Endodermal cell (in vitro differentiated cells): ENCODE data around the gene ORC6. TPM values are rescaled to one million over a fixed set of nuclear protein-coding genes. Genes with fewer than 3 reads are reported as not detected.
A peak's percentile ranks its signal among the peaks of the same experiment; 100 is the strongest.

Experiments used
- DNase-seq: peaks from one replicate; pipeline ENCODE4 v3.0.0-alpha.2; 2017
- H3K27ac ChIP-seq: 2 replicates; pipeline ENCODE4 v1.5.1; 2013; ENCODE audit warnings: mild to moderate bottlenecking, low read depth, low read length, moderate library complexity
- H3K27me3 ChIP-seq: 2 replicates; pipeline ENCODE4 v1.6.1; 2013; ENCODE audit warnings: mild to moderate bottlenecking, low read length, moderate library complexity; ENCODE audit not compliant: insufficient read depth, control insufficient read depth, poor library complexity, severe bottlenecking
- H3K36me3 ChIP-seq: 2 replicates; pipeline ENCODE4 v1.7.0; 2013; ENCODE audit warnings: mild to moderate bottlenecking, low read length, moderate library complexity; ENCODE audit not compliant: control insufficient read depth, insufficient read depth
- H3K4me1 ChIP-seq: one replicate; pipeline ENCODE4 v1.7.0; 2013; ENCODE audit warnings: low read length; ENCODE audit not compliant: control insufficient read depth, insufficient read depth
- H3K4me3 ChIP-seq: 2 replicates; pipeline ENCODE4 v1.5.1; 2013; ENCODE audit warnings: mild to moderate bottlenecking, low read length, moderate library complexity
- H3K9ac ChIP-seq: 2 replicates; pipeline ENCODE4 v1.6.1; 2013; ENCODE audit warnings: mild to moderate bottlenecking, low read length, moderate library complexity; ENCODE audit not compliant: poor library complexity, severe bottlenecking; ENCODE audit errors: extremely low read depth
- H3K9me3 ChIP-seq: 2 replicates; pipeline ENCODE4 v1.6.1; 2013; ENCODE audit warnings: mild to moderate bottlenecking, low read length, moderate library complexity; ENCODE audit not compliant: control insufficient read depth
- H3K27ac Mint-ChIP-seq: 2 replicates; pipeline ENCODE4 v1.8.0; 2020; ENCODE audit warnings: mixed read lengths
- H3K27me3 Mint-ChIP-seq: 2 replicates; pipeline ENCODE4 v1.8.0; 2021; ENCODE audit warnings: mild to moderate bottlenecking, mixed read lengths; ENCODE audit not compliant: insufficient read depth
- H3K36me3 Mint-ChIP-seq: 2 replicates; pipeline ENCODE4 v1.8.0; 2020; ENCODE audit warnings: low read depth, mixed read lengths
- H3K4me1 Mint-ChIP-seq: 2 replicates; pipeline ENCODE4 v1.8.0; 2020; ENCODE audit warnings: mixed read lengths
- H3K4me3 Mint-ChIP-seq: 2 replicates; pipeline ENCODE4 v1.8.0; 2020; ENCODE audit warnings: mild to moderate bottlenecking, moderate library complexity, mixed read lengths
- H3K9me3 Mint-ChIP-seq: 2 replicates; pipeline ENCODE4 v1.8.0; 2020; ENCODE audit warnings: mild to moderate bottlenecking, mixed read lengths
- WGBS, 2 experiments: methylation state at CpG; one replicate each; pipeline versions ENCODE4 v1.1.5 to v1.1.7; 2013; ENCODE audit warnings: missing lambda C conversion rate in 2 of 2, mixed read lengths in 1 of 2; ENCODE audit not compliant: insufficient coverage in 1 of 2, insufficient read length in 1 of 2; 5-methylcytosine and 5-hydroxymethylcytosine counted together
- total RNA-seq, 2 donors: library from RNA; stranded (reverse); fragmentation: NEBNext Ultra II Directional in 1 of 2; extraction: Animal tissue kit (Norgen Biotek cat#: 25700) in 1 of 2; gene quantifications; 2 replicates in 1 of 2; 3 replicates in 1 of 2; pipeline ENCODE4 v1.2.1, GENCODE V29; 2021
- TF ChIP-seq, protein P1 (sequence below): fragments of 200-600 bp; sonication (generic); conservative IDR thresholded peaks from 2 replicates; pipeline ENCODE4 v1.5.0; 2021; ENCODE audit warnings: antibody characterized with exemption, mild to moderate bottlenecking

The ORC6 gene
- total RNA-seq, 2 donors from 2014 or later, result 94.9 to 128 TPM

DNA sequence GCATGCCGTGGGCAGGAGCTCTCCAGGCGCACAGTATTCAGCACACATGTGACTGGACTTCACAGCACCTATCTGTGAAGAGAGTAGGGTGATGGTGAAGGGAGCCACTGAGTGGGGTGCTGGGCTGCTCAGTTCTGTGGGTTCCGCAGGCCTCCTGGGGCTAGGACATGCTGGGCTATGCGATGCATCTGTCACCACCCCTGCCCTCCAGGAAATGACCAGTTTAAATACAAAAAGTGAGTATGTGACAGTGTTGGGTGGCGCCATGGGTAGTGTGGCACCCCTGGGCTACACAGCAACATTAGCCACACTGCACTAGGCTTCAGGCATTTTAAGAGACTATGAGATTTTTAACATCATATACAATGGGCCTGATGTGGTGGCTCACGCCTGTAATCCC lies 30.1 kb downstream of the ORC6 start:
- TF ChIP-seq, protein P1, sequence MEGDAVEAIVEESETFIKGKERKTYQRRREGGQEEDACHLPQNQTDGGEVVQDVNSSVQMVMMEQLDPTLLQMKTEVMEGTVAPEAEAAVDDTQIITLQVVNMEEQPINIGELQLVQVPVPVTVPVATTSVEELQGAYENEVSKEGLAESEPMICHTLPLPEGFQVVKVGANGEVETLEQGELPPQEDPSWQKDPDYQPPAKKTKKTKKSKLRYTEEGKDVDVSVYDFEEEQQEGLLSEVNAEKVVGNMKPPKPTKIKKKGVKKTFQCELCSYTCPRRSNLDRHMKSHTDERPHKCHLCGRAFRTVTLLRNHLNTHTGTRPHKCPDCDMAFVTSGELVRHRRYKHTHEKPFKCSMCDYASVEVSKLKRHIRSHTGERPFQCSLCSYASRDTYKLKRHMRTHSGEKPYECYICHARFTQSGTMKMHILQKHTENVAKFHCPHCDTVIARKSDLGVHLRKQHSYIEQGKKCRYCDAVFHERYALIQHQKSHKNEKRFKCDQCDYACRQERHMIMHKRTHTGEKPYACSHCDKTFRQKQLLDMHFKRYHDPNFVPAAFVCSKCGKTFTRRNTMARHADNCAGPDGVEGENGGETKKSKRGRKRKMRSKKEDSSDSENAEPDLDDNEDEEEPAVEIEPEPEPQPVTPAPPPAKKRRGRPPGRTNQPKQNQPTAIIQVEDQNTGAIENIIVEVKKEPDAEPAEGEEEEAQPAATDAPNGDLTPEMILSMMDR, result no peak
- H3K4me3 ChIP-seq, result no peak overlapping the region
- Mint-ChIP-seq H3K4me3 (no peak overlapping the region), H3K27ac (no peak overlapping the region), H3K27me3 (no peaks in the 10 kb centered on the region), H3K9me3 (peaks cover 12% of the 10 kb centered on the region), H3K4me1 (no peaks in the 10 kb centered on the region), H3K36me3 (peaks cover 3% of the 10 kb centered on the region)
- DNase-seq, result no peak
- H3K9me3 ChIP-seq, result peaks cover 9% of the 10 kb centered on the region
- H3K27ac ChIP-seq, result no peak overlapping the region
- no peaks in the 10 kb centered on the region for H3K27me3 ChIP-seq
- WGBS, 2 experiments, result 84 to 86% methylated on average over 1 to 6 of the region's 6 CpGs
- no peaks in the 10 kb centered on the region for H3K4me1 ChIP-seq
- H3K36me3 ChIP-seq, result no peaks in the 10 kb centered on the region
- H3K9ac ChIP-seq, result no peak overlapping the region

DNA sequence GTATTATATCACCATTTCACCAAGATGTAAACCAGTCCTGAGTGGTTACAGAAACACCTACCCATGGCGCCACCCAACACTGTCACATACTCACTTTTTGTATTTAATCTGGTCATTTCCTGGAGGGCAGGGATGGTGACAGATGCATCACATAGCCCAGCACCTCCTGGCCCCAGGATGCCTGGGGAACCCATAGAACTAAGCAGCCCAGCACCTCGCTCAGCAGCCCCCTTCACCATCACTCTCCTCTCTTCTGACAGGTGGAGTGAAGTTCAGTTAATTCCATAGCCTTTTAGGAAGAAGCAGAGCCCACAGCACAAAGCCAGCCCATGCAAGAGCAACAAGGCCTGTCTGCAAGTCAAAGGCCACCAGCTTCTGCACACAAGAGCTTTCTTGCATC lies 31.2 kb downstream of the ORC6 start:
- 94% methylated on average over 2 of the region's 2 CpGs; no CpG with 5 or more reads in 1 of the 2 experiments for WGBS, 2 experiments

DNA sequence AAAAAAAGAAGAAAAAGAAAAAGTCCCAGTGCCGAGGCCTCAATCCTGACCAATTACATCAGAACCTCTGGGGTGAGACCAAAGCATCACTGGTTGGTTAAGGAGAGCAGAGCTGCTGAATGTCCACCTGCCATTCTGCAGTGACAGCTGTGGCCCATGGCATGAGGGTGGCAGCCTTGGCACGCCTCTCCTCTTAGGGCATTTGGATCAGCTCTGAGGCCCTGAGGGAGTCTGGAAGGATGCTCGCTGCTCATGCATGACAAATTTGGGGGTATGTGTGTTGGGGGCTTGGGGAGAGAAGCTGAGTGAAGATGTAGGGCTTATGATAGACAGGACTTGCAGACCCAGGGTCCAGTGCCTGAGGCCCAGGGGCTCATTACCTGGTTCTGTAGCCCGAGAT lies 32.4 kb downstream of the ORC6 start:
- 90% methylated on average over 4 of the region's 4 CpGs; no CpG with 5 or more reads in 1 of the 2 experiments for WGBS, 2 experiments
- no peak for DNase-seq
- H3K4me1 Mint-ChIP-seq, result no peaks in the 10 kb centered on the region
- Histone ChIP-seq H3K4me1 (no peaks in the 10 kb centered on the region), H3K4me3 (no peak overlapping the region), H3K9ac (no peak overlapping the region), H3K9me3 (peaks cover 22% of the 10 kb centered on the region), H3K36me3 (no peaks in the 10 kb centered on the region), H3K27ac (no peak overlapping the region), H3K27me3 (no peaks in the 10 kb centered on the region)
- no peaks in the 10 kb centered on the region for H3K27me3 Mint-ChIP-seq
- H3K4me3 Mint-ChIP-seq, result no peak overlapping the region
- H3K36me3 Mint-ChIP-seq, result peaks cover 10% of the 10 kb centered on the region
- TF ChIP-seq, protein P1, result no peak
- H3K27ac Mint-ChIP-seq, result no peak overlapping the region
- peaks cover 24% of the 10 kb centered on the region for H3K9me3 Mint-ChIP-seq

More for the DNA sequence above, 31.2 kb downstream of the ORC6 start:
- H3K27ac Mint-ChIP-seq, result peak overlapping the region; percentile 16
- no peak overlapping the region for H3K4me3 Mint-ChIP-seq
- no peak for DNase-seq
- Histone ChIP-seq H3K9ac (no peak overlapping the region), H3K4me3 (no peak overlapping the region), H3K36me3 (no peaks in the 10 kb centered on the region), H3K9me3 (peaks cover 19% of the 10 kb centered on the region), H3K4me1 (no peaks in the 10 kb centered on the region), H3K27me3 (no peaks in the 10 kb centered on the region), H3K27ac (no peak overlapping the region)
- TF ChIP-seq, protein P1, result no peak
- H3K4me1 Mint-ChIP-seq, result no peaks in the 10 kb centered on the region
- no peaks in the 10 kb centered on the region for H3K27me3 Mint-ChIP-seq
- H3K9me3 Mint-ChIP-seq, result peaks cover 19% of the 10 kb centered on the region
- peaks cover 6% of the 10 kb centered on the region for H3K36me3 Mint-ChIP-seq
